ENCODE measurements around the gene SYT13. TPM values are rescaled to one million over a fixed set of nuclear protein-coding genes. Genes with fewer than 3 reads are reported as not detected.

The SYT13 gene
- total and polyA plus RNA-seq, 10 of the 15 experiments (the other 5 are each of a cell fraction or from before 2014, with no cell fraction given): not detected

DNA sequence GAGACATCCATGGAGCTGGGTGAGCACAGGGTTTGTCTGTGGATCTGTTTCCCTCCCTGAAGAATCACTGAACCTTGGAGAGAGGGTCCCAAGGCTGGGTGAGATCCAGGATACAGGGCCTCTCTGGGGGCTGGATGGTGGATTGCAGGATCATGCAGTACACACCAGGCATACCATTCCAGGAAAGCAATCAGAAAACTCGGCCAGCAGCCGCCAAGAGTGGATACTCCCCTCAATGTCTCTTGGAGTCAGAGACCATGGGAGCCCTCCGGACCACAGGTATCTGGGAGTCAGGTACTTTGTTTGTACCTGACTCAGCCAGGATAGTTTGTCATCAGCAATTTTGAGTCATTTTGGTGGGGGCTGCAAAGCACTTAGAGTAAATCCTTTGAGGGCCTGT, 14.6 kb upstream of the SYT13 start:
- ChIA-PET RAD21 (ENCODE audit: unreplicated experiment) (no interaction called here), CTCF (interaction anchor here (0.7 kb wide), 1 partner anchor 48 kb away, joined by 3 read pairs; no protein-coding TSS in a partner anchor), SMC1A (ENCODE audit: uncharacterized antibody, unreplicated experiment) (no interaction called here), POLR2A (no interaction called here)
- no peaks in the 10 kb centered on the region; a peak in 1 of 4 replicates for H3K27me3 ChIP-seq (replicated peaks in 1 of 2; ENCODE audit: control insufficient read depth in 2 of 2, insufficient read depth in 2 of 2, low read length in 1 of 2)
- H3K9me3 ChIP-seq (replicated peaks; ENCODE audit: control insufficient read depth, insufficient read depth, low read length): no peaks in the 10 kb centered on the region
- no peak overlapping the region for H3K27ac ChIP-seq (ENCODE audit: control insufficient read depth, insufficient read depth)
- no peaks in the 10 kb centered on the region for H4K20me1 ChIP-seq (ENCODE audit: control insufficient read depth, insufficient read depth)
- no peak overlapping the region for H3K4me3 ChIP-seq
- DNase-seq (ENCODE audit: low read depth, low spot score): no peak
- FAIRE-seq: no peak
- TF ChIP-seq POLR2AphosphoS5 (IDR thresholded peaks at IDR 0.05; ENCODE audit: low read length): no peak
- TF ChIP-seq MTA2 (IDR thresholded peaks at IDR 0.05; ENCODE audit: low read depth): no peak
- no peak for TF ChIP-seq NR2F1 (conservative IDR thresholded peaks at IDR 0.05)
- no peak for TF ChIP-seq CEBPB (IDR thresholded peaks at IDR 0.05; ENCODE audit: borderline replicate concordance in 1 of 2, low read depth in 2 of 2, low read length in 2 of 2)
- no peaks in the 10 kb centered on the region for H3K79me2 ChIP-seq (ENCODE audit: control insufficient read depth, insufficient read depth, low read length)
- BruUV-seq (replicated peaks): no TSS peak
- no peak overlapping the region for H2AFZ ChIP-seq (ENCODE audit: control insufficient read depth, low read depth, low read length)
- no peaks in the 10 kb centered on the region; the same call in 1 of the 2 replicates for H3K4me1 ChIP-seq (ENCODE audit: control insufficient read depth, insufficient read depth, low read length)
- 27% methylated on average over 3 of the region's 3 CpGs for WGBS (ENCODE audit: insufficient coverage, insufficient replicate concordance, low lambda C conversion rate, missing lambda C conversion rate)
- intact Hi-C loops (cut with micrococcal nuclease; ENCODE audit: unreplicated experiment): no loop called here
- no peak for ATAC-seq
- in situ Hi-C loops (cut with MboI): no loop called here
- H3K36me3 ChIP-seq (ENCODE audit: control insufficient read depth in 2 of 2, insufficient read depth in 2 of 2, low read length in 1 of 2): no peaks in the 10 kb centered on the region
- no peak overlapping the region for H3K9ac ChIP-seq (ENCODE audit: control insufficient read depth, insufficient read depth, low read length)
- no peak overlapping the region for H3K4me2 ChIP-seq (ENCODE audit: control insufficient read depth, insufficient read depth)

DNA sequence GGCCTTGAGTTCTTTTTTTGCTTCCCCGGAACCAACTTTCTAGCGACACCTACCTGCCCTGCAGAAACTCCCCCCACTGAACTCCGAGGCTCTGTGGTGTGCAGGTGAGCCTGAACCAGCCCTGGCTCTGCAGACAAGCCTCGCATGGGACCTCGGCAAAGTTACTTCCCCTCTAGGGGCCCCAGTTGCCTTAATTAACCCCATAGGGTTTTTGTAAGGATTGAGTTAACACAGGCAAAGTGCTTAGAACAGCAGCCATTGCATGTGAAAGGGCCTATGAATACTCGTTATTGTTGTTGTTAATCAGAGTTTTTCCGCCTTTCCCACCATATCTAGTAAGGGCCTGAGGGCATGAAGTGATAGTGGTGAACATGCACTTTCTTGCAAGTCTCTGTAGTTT, 12.6 kb upstream of the SYT13 start:
- no TSS peak for BruUV-seq (replicated peaks)
- DNase-seq (ENCODE audit: low read depth, low spot score): no peak
- no peak for ATAC-seq
- POLR2A ChIA-PET: no interaction called here
- Histone ChIP-seq H3K27me3 (replicated peaks in 1 of 2; ENCODE audit: control insufficient read depth in 2 of 2, insufficient read depth in 2 of 2, low read length in 1 of 2) (no peaks in the 10 kb centered on the region), H4K20me1 (ENCODE audit: control insufficient read depth, insufficient read depth) (no peaks in the 10 kb centered on the region), H3K4me2 (ENCODE audit: control insufficient read depth, insufficient read depth) (no peak overlapping the region), H3K36me3 (ENCODE audit: control insufficient read depth in 2 of 2, insufficient read depth in 2 of 2, low read length in 1 of 2) (no peaks in the 10 kb centered on the region), H2AFZ (ENCODE audit: control insufficient read depth, low read depth, low read length) (no peak overlapping the region), H3K79me2 (ENCODE audit: control insufficient read depth, insufficient read depth, low read length) (no peaks in the 10 kb centered on the region), H3K27ac (ENCODE audit: control insufficient read depth, insufficient read depth) (no peak overlapping the region), H3K9me3 (replicated peaks; ENCODE audit: control insufficient read depth, insufficient read depth, low read length) (no peaks in the 10 kb centered on the region), H3K4me3 (no peak overlapping the region), H3K9ac (ENCODE audit: control insufficient read depth, insufficient read depth, low read length) (no peak overlapping the region), H3K4me1 (ENCODE audit: control insufficient read depth, insufficient read depth, low read length) (no peaks in the 10 kb centered on the region)
- 13% methylated on average over 7 of the region's 7 CpGs for WGBS (ENCODE audit: insufficient coverage, insufficient replicate concordance, low lambda C conversion rate, missing lambda C conversion rate)
- SMC1A ChIA-PET (ENCODE audit: uncharacterized antibody, unreplicated experiment): no interaction called here
- RAD21 ChIA-PET (ENCODE audit: unreplicated experiment): no interaction called here
- FAIRE-seq: no peak
- intact Hi-C loops (cut with micrococcal nuclease; ENCODE audit: unreplicated experiment): no loop called here
- TF ChIP-seq EP300 (IDR thresholded peaks at IDR 0.05; ENCODE audit: borderline replicate concordance in 1 of 2, control insufficient read depth in 1 of 2, low read depth in 2 of 2, low read length in 2 of 2) (no peak), NBN (IDR thresholded peaks at IDR 0.05) (no peak), HSF1 (IDR thresholded peaks at IDR 0.05; ENCODE audit: low read depth, low read length) (no peak)
- in situ Hi-C loops (cut with MboI): no loop called here
- CTCF ChIA-PET: no interaction called here

All from GM12878 (cell line).